Left lobe of liver (tissue), 2 donors: Measurements from ENCODE around the gene ZNF160. TPM values are rescaled to one million over a fixed set of nuclear protein-coding genes. Genes with fewer than 3 reads are reported as not detected.
"Not testable (repeated sequence)": the region's sequence is repeated elsewhere in the genome, so short reads cannot be mapped to it uniquely, and the experiment has no call there.

Experiments
- ATAC-seq: fragments of 200-7000 bp; cut with Tn5 transposase; one replicate; pipeline ENCODE4 v1.9.1; 2020; ENCODE audit warnings: mild to moderate bottlenecking, moderate library complexity
- DNase-seq: peaks from one replicate; pipeline ENCODE4 v3.0.0-alpha.2; 2020; ENCODE audit warnings: low spot score
- total RNA-seq: library from RNA; stranded (reverse); gene quantifications from one replicate; pipeline ENCODE4 v1.2.1, GENCODE V29; 2021
- donor health status: DM: no; HTN: no; CAD: no; lungs with moderate emphysema.
- donor health status: DM: no; HTN: yes; CAD: no.

The ZNF160 gene
- total RNA-seq, 1 donor from 2014 or later = 8.8 TPM

DNA sequence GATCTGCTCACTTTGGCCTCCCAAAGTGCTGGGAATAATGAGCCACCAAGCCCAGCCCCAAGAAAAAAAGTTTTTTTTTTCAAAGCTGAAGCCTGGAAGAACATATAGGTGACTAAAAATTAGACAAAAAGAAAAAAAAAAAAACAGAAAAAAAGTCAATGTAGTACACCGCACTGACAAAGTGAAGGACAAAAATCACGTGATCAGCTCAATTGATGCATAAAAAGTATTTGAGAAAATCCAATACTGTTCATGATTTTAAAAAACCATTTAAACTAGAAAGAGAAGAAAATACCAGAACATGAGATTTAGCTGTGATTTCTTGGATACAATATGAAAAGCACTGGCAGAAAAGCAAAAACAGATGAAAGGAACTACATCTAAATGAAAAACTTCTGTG, 69.2 kb downstream of the ZNF160 start:
- ATAC-seq = no peak
- DNase-seq = no peak

DNA sequence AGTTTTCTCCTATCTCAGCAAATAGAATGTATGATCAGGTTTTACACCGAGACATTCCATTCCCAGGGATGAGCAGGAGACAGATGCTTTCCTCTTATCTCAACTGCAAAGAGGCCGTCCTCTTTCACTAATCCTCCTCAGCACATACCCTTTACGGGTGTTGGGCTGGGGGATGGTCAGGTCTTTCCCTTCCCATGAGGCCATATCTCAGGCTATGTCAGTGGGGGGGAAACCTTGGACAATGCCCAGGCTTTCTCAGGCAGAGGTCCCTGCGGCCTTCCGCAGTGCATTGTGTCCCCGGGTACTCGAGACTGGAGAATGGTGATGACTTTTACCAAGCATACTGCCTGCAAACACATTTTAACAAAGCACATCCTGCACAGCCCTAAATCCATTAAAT, 74.9 kb downstream of the ZNF160 start:
- not testable (repeated sequence) for DNase-seq, ATAC-seq

DNA sequence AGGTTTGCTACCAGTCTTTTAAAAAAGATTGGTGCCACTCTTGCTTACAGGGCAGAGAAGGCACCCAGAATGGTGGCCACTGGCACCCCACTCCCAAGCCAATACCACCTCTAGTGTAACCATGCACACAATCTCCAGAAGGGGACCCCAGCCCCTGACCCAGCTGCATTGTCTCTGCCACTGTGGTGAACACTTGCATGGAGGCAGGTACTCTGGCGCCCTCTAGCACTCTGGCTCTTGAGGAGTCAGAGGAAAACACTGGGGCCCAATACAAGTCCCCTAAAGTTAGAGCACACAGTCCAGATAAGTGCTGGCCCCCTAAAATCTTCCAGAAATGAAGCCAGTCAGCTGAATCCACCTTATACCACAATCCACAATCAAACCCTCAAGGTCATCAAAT, 83.5 kb downstream of the ZNF160 start:
- DNase-seq = no peak
- ATAC-seq = no peak

Other genes with a start within 250 kb of the ZNF160 start
- gene ZNF468, start 245.8 kb downstream of the ZNF160 start, total RNA-seq = 2.6 TPM
- 1.2 TPM for gene ZNF320, start 205.8 kb downstream of the ZNF160 start, total RNA-seq
- 0.70 TPM for gene ZNF888, start 180.0 kb downstream of the ZNF160 start, total RNA-seq
- gene ZNF816, start 140.5 kb downstream of the ZNF160 start, total RNA-seq = 0.75 TPM
- gene ERVV-1, start 89.5 kb downstream of the ZNF160 start, total RNA-seq = not detected
- gene ERVV-2, start 58.7 kb downstream of the ZNF160 start, total RNA-seq = not detected
- gene ZNF415, start 29.5 kb upstream of the ZNF160 start, total RNA-seq = 0.83 TPM
- 1.5 TPM for gene ZNF347, start 55.6 kb upstream of the ZNF160 start, total RNA-seq
- 0.28 TPM for gene ZNF665, start 89.9 kb upstream of the ZNF160 start, total RNA-seq
- 1.1 TPM for gene ZNF677, start 151.5 kb upstream of the ZNF160 start, total RNA-seq
- not detected for gene VN1R2, start 154.9 kb upstream of the ZNF160 start, total RNA-seq
- gene VN1R4, start 164.3 kb upstream of the ZNF160 start, total RNA-seq = not detected
- gene ZNF845, start 230.3 kb upstream of the ZNF160 start, total RNA-seq = 1.2 TPM